GM23338 (cell line): Measurements from ENCODE around the gene MUC22. TPM values are rescaled to one million over a fixed set of nuclear protein-coding genes. Genes with fewer than 3 reads are reported as not detected.

Experiments
- ATAC-seq: fragments of 200-7000 bp; cut with Tn5 transposase; 3 replicates; pipeline ENCODE4 v1.9.1; 2020
- DNase-seq: peaks from one replicate; pipeline ENCODE4 v3.0.0-alpha.2; 2015; ENCODE audit warnings: low spot score
- H2AFZ ChIP-seq: fragments of 200-600 bp; sonication (generic); 2 replicates; pipeline ENCODE4 v1.8.0; 2016; ENCODE audit warnings: antibody characterized with exemption, mild to moderate bottlenecking, moderate library complexity
- H3F3A ChIP-seq: fragments of 200-600 bp; sonication (generic); replicated peaks from 2 replicates; pipeline ENCODE4 v1.8.0; 2017; ENCODE audit warnings: antibody characterized with exemption, mixed run types, low read depth
- H3K27ac ChIP-seq: fragments of 200-600 bp; sonication (generic); 2 replicates; pipeline ENCODE4 v1.6.1; 2016; ENCODE audit warnings: low read depth
- H3K27me3 ChIP-seq: fragments of 200-600 bp; sonication (generic); 2 replicates; pipeline ENCODE4 v1.8.0; 2016; ENCODE audit warnings: mild to moderate bottlenecking, mixed run types, moderate library complexity; ENCODE audit not compliant: insufficient read depth
- H3K36me3 ChIP-seq: fragments of 200-600 bp; sonication (generic); 2 replicates; pipeline ENCODE4 v1.8.0; 2016; ENCODE audit warnings: mild to moderate bottlenecking; ENCODE audit not compliant: insufficient read depth
- H3K4me1 ChIP-seq: fragments of 200-600 bp; sonication (generic); 2 replicates; pipeline ENCODE4 v1.8.0; 2016; ENCODE audit warnings: mild to moderate bottlenecking, moderate library complexity; ENCODE audit not compliant: insufficient read depth
- H3K4me2 ChIP-seq: fragments of 200-600 bp; sonication (generic); 2 replicates; pipeline ENCODE4 v1.7.1; 2017; ENCODE audit warnings: mixed run types
- H3K4me3 ChIP-seq: fragments of 200-600 bp; sonication (generic); 2 replicates; pipeline ENCODE4 v1.6.1; 2016; ENCODE audit warnings: mixed run types
- H3K79me2 ChIP-seq: fragments of 200-600 bp; sonication (generic); replicated peaks from 2 replicates; pipeline ENCODE4 v1.8.0; 2017; ENCODE audit warnings: mild to moderate bottlenecking; ENCODE audit not compliant: insufficient read depth
- H3K9me2 ChIP-seq: fragments of 200-600 bp; sonication (generic); 2 replicates; pipeline ENCODE4 v1.8.0; 2017; ENCODE audit not compliant: insufficient read depth
- H4K20me1 ChIP-seq: fragments of 200-600 bp; sonication (generic); replicated peaks from 2 replicates; pipeline ENCODE4 v1.8.0; 2017; ENCODE audit warnings: mild to moderate bottlenecking; ENCODE audit not compliant: insufficient read depth
- H3K27ac Mint-ChIP-seq: 2 replicates; pipeline ENCODE4 v1.8.0; 2020; ENCODE audit warnings: inconsistent platforms, mild to moderate bottlenecking, moderate library complexity, mixed read lengths
- H3K27me3 Mint-ChIP-seq: 3 replicates; pipeline ENCODE4 v1.8.0; 2022; ENCODE audit warnings: low read depth, mild to moderate bottlenecking, moderate library complexity, mixed read lengths, inconsistent platforms; ENCODE audit not compliant: insufficient read depth, poor library complexity
- H3K36me3 Mint-ChIP-seq: 3 replicates; pipeline ENCODE4 v1.8.0; 2021; ENCODE audit warnings: low read depth, mild to moderate bottlenecking, inconsistent platforms, moderate library complexity, mixed read lengths
- H3K4me1 Mint-ChIP-seq: 3 replicates; pipeline ENCODE4 v1.8.0; 2020; ENCODE audit warnings: mild to moderate bottlenecking, inconsistent platforms, mixed read lengths
- H3K4me3 Mint-ChIP-seq: 3 replicates; pipeline ENCODE4 v1.8.0; 2021; ENCODE audit warnings: moderate library complexity, mild to moderate bottlenecking, inconsistent platforms, mixed read lengths
- H3K9me3 Mint-ChIP-seq: 3 replicates; pipeline ENCODE4 v1.8.0; 2020; ENCODE audit warnings: moderate library complexity, mild to moderate bottlenecking, inconsistent platforms, mixed read lengths
- CREB1 ChIP-seq: fragments of 250-450 bp; sonication (Bioruptor Pico); IDR thresholded peaks from 2 replicates; pipeline ENCODE4 v1.5.0; 2020; ENCODE audit warnings: low read depth, mild to moderate bottlenecking, moderate library complexity
- CTCF ChIP-seq, 2 experiments: fragments of 200-600 bp in 1 of 2; sonication (generic) in 1 of 2; conservative IDR thresholded peaks; 2 replicates each; pipeline versions ENCODE4 v1.5.1 to v1.6.1; 2016 to 2017; ENCODE audit warnings: antibody characterized with exemption in 2 of 2, low read depth in 2 of 2, mild to moderate bottlenecking in 2 of 2, moderate library complexity in 1 of 2
- ETS1 ChIP-seq: IDR thresholded peaks from 2 replicates; pipeline ENCODE4 v1.6.1; 2016; ENCODE audit warnings: antibody characterized with exemption
- EZH2 ChIP-seq: fragments of 200-600 bp; sonication (generic); IDR thresholded peaks from one replicate; pipeline ENCODE4 v1.8.0; 2017; ENCODE audit warnings: antibody characterized with exemption, mild to moderate bottlenecking, low read depth; ENCODE audit not compliant: unreplicated experiment
- EZH2phosphoT487 ChIP-seq: fragments of 200-600 bp; sonication (generic); IDR thresholded peaks from one replicate; pipeline ENCODE4 v1.8.1; 2018; ENCODE audit warnings: antibody characterized with exemption; ENCODE audit not compliant: unreplicated experiment
- JUNB ChIP-seq: IDR thresholded peaks from one replicate; pipeline ENCODE4 v1.6.1; 2016; ENCODE audit warnings: antibody characterized with exemption; ENCODE audit not compliant: unreplicated experiment
- NANOG ChIP-seq: IDR thresholded peaks from 2 replicates; pipeline ENCODE4 v1.6.1; 2016; ENCODE audit warnings: antibody characterized with exemption, borderline replicate concordance
- POLR2AphosphoS5 ChIP-seq: IDR thresholded peaks from 2 replicates; pipeline ENCODE4 v1.6.1; 2016; ENCODE audit warnings: antibody characterized with exemption, low read depth
- REST ChIP-seq: IDR thresholded peaks from one replicate; pipeline ENCODE4 v1.6.1; 2018; ENCODE audit warnings: antibody characterized with exemption; ENCODE audit not compliant: unreplicated experiment
- STAT1 ChIP-seq: IDR thresholded peaks from one replicate; pipeline ENCODE4 v1.6.1; 2016; ENCODE audit warnings: antibody characterized with exemption; ENCODE audit not compliant: unreplicated experiment
- ZNF114 ChIP-seq: fragments of 250-450 bp; sonication (Bioruptor Pico); IDR thresholded peaks from 2 replicates; pipeline ENCODE4 v1.5.0; 2020; ENCODE audit warnings: mild to moderate bottlenecking, moderate library complexity
- ZNF331 ChIP-seq: fragments of 250-450 bp; sonication (Bioruptor Pico); IDR thresholded peaks from 2 replicates; pipeline ENCODE4 v1.5.0; 2020; ENCODE audit warnings: low read depth, mild to moderate bottlenecking, moderate library complexity
- polyA plus RNA-seq: library from polyadenylated mRNA; unstranded; fragments of >200 nt; fragmentation: Nextera tagmentation; extraction: Ambion mirVana; gene quantifications from 2 replicates; pipeline ENCODE4 v1.2.1, GENCODE V29; 2016
- total RNA-seq: library from RNA; depleted of rRNA; stranded (reverse); fragments of >200 nt; shearing (Covaris generic); gene quantifications from 2 replicates; pipeline ENCODE4 v1.2.3, GENCODE V29; 2014
- TF ChIP-seq, protein P1 (sequence below): fragments of 250-450 bp; sonication (Bioruptor Pico); IDR thresholded peaks from 2 replicates; pipeline ENCODE4 v1.5.0; 2020; ENCODE audit warnings: mild to moderate bottlenecking, moderate library complexity

Gene MUC22
- total and polyA plus RNA-seq, 2 experiments from 2014 or later = not detected

- Histone ChIP-seq H3K4me3 (no peak overlapping the region), H3K79me2 (no peaks in the 10 kb centered on the region), H3K36me3 (no peaks in the 10 kb centered on the region), H3K4me2 (0 out of 2 replicates have a peak overlapping the region, but pooled peaks have one; percentile 36), H4K20me1 (no peaks in the 10 kb centered on the region), H3K27me3 (no peaks in the 10 kb centered on the region), H3K4me1 (peaks cover 8% of the 10 kb centered on the region), H3K27ac (no peak overlapping the region), H3K9me2 (peaks cover 6% of the 10 kb centered on the region; the same call in 1 of the 2 replicates), H2AFZ (peak overlapping the region; percentile 12; the same call in 1 of the 2 replicates), H3F3A (no peaks in the 10 kb centered on the region)
- Mint-ChIP-seq H3K36me3 (peaks cover 8% of the 10 kb centered on the region; the same call in 2 of the 3 replicates), H3K4me3 (no peak overlapping the region), H3K27me3 (peaks cover 2% of the 10 kb centered on the region), H3K9me3 (peaks cover 26% of the 10 kb centered on the region), H3K27ac (no peak overlapping the region), H3K4me1 (peaks cover 10% of the 10 kb centered on the region)
- no peak for TF ChIP-seq ETS1
- TF ChIP-seq STAT1 = no peak
- no peak for TF ChIP-seq ZNF114 (CRISPR knock-in tag)
- TF ChIP-seq CTCF (conservative IDR thresholded peaks at IDR 0.05; ENCODE audit: low read depth in 2 of 2) = no peak
- no peak for TF ChIP-seq EZH2phosphoT487
- no peak for TF ChIP-seq POLR2AphosphoS5
- no peak for TF ChIP-seq REST
- TF ChIP-seq, protein P1, sequence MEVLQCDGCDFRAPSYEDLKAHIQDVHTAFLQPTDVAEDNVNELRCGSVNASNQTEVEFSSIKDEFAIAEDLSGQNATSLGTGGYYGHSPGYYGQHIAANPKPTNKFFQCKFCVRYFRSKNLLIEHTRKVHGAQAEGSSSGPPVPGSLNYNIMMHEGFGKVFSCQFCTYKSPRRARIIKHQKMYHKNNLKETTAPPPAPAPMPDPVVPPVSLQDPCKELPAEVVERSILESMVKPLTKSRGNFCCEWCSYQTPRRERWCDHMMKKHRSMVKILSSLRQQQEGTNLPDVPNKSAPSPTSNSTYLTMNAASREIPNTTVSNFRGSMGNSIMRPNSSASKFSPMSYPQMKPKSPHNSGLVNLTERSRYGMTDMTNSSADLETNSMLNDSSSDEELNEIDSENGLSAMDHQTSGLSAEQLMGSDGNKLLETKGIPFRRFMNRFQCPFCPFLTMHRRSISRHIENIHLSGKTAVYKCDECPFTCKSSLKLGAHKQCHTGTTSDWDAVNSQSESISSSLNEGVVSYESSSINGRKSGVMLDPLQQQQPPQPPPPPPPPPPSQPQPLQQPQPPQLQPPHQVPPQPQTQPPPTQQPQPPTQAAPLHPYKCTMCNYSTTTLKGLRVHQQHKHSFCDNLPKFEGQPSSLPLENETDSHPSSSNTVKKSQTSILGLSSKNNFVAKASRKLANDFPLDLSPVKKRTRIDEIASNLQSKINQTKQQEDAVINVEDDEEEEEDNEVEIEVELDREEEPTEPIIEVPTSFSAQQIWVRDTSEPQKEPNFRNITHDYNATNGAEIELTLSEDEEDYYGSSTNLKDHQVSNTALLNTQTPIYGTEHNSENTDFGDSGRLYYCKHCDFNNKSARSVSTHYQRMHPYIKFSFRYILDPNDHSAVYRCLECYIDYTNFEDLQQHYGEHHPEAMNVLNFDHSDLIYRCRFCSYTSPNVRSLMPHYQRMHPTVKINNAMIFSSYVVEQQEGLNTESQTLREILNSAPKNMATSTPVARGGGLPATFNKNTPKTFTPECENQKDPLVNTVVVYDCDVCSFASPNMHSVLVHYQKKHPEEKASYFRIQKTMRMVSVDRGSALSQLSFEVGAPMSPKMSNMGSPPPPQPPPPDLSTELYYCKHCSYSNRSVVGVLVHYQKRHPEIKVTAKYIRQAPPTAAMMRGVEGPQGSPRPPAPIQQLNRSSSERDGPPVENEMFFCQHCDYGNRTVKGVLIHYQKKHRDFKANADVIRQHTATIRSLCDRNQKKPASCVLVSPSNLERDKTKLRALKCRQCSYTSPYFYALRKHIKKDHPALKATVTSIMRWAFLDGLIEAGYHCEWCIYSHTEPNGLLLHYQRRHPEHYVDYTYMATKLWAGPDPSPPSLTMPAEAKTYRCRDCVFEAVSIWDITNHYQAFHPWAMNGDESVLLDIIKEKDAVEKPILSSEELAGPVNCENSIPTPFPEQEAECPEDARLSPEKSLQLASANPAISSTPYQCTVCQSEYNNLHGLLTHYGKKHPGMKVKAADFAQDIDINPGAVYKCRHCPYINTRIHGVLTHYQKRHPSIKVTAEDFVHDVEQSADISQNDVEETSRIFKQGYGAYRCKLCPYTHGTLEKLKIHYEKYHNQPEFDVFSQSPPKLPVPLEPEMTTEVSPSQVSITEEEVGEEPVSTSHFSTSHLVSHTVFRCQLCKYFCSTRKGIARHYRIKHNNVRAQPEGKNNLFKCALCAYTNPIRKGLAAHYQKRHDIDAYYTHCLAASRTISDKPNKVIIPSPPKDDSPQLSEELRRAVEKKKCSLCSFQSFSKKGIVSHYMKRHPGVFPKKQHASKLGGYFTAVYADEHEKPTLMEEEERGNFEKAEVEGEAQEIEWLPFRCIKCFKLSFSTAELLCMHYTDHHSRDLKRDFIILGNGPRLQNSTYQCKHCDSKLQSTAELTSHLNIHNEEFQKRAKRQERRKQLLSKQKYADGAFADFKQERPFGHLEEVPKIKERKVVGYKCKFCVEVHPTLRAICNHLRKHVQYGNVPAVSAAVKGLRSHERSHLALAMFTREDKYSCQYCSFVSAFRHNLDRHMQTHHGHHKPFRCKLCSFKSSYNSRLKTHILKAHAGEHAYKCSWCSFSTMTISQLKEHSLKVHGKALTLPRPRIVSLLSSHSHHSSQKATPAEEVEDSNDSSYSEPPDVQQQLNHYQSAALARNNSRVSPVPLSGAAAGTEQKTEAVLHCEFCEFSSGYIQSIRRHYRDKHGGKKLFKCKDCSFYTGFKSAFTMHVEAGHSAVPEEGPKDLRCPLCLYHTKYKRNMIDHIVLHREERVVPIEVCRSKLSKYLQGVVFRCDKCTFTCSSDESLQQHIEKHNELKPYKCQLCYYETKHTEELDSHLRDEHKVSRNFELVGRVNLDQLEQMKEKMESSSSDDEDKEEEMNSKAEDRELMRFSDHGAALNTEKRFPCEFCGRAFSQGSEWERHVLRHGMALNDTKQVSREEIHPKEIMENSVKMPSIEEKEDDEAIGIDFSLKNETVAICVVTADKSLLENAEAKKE (CRISPR knock-in tag) = no peak
- TF ChIP-seq EZH2 = no peak
- TF ChIP-seq CREB1 = no peak; the same call in 1 of the 2 replicates
- no peak for TF ChIP-seq NANOG
- TF ChIP-seq JUNB = no peak
- no peak for TF ChIP-seq ZNF331 (CRISPR knock-in tag)
- DNase-seq (peak; percentile 39), ATAC-seq (peak; percentile 59)
Observed at GRCh38 chr6:30990422-30991086, 19.7 kb upstream of the MUC22 start.
